ENCODE data around the gene TMEM141.

GRCh38 chr9:136789523-136789937, 1.6 kb upstream of the TMEM141 start:
- TF ChIP-seq POLR2A (IDR thresholded peaks at IDR 0.05): no peak
- TF ChIP-seq CTCF (IDR thresholded peaks at IDR 0.05): no peak
- no peak for TF ChIP-seq POLR2AphosphoS5 (IDR thresholded peaks at IDR 0.05)

Measured in suprapubic skin (tissue), 4 donors.